HepG2 (cell line): ENCODE data around the gene SLC16A4. TPM values are rescaled to one million over a fixed set of nuclear protein-coding genes. Genes with fewer than 3 reads are reported as not detected.

Experiments used
- ATAC-seq: fragments of 200-7000 bp; cut with Tn5 transposase; 3 replicates; pipeline ENCODE4 v1.9.1; 2020; ENCODE audit warnings: mild to moderate bottlenecking, moderate library complexity
- BruUV-seq: library from RNA; stranded (reverse); fragments of 400-500 nt; replicated peaks from 2 replicates; lab custom pipeline; 2021; lab: Mats Ljungman, UMichigan
- CTCF ChIA-PET: fragments of 300-600 bp; formaldehyde crosslinking; extraction: SDS; loops from one replicate; lab custom pipeline; 2021; ENCODE audit warnings: low total read pairs, inconsistent platforms, low intra/inter-chr PET ratio; lab: Yijun Ruan, JAX
- POLR2A ChIA-PET: fragments of 350-600 bp; sonication (Branson Sonifier 250); formaldehyde crosslinking; loops from one replicate; lab custom pipeline; 2020; ENCODE audit warnings: antibody characterized with exemption, inconsistent platforms; lab: Yijun Ruan, JAX
- DNase-seq: peaks from one replicate; pipeline ENCODE4 v3.0.0-alpha.2; 2015; ENCODE audit warnings: low spot score
- FAIRE-seq: peaks from 3 replicates; lab custom pipeline; 2011; peaks lifted over from hg19 to GRCh38; lab: Jason Lieb, UNC
- H2AFZ ChIP-seq: one replicate; pipeline ENCODE4 v1.6.1; 2011; ENCODE audit warnings: low read length, inconsistent platforms
- H3K27ac ChIP-seq: fragments of 300-600 bp; 3 replicates; pipeline ENCODE4 v1.8.0; 2011; ENCODE audit warnings: mixed run types, mild to moderate bottlenecking, mixed read lengths, low read length, inconsistent platforms; ENCODE audit not compliant: insufficient read depth; ENCODE audit errors: extremely low read length
- H3K27me3 ChIP-seq, 2 experiments: fragments of 200-600 bp in 1 of 2; 2 replicates in 1 of 2; 3 replicates in 1 of 2; pipeline versions ENCODE4 v1.6.0 to v1.8.0; 2011; ENCODE audit warnings: low read length in 2 of 2, mild to moderate bottlenecking in 2 of 2, moderate library complexity in 2 of 2, inconsistent platforms in 1 of 2; ENCODE audit not compliant: insufficient read depth in 2 of 2, control insufficient read depth in 1 of 2
- H3K36me3 ChIP-seq, 2 experiments: fragments of 200-600 bp in 1 of 2; replicated peaks in 1 of 2; 2 replicates in 1 of 2; 3 replicates in 1 of 2; pipeline versions ENCODE4 v1.5.1 to v1.8.0; 2011; ENCODE audit warnings: low read length in 2 of 2, inconsistent platforms in 1 of 2; ENCODE audit not compliant: insufficient read depth in 2 of 2, control insufficient read depth in 1 of 2
- H3K4me1 ChIP-seq: 2 replicates; pipeline ENCODE4 v1.5.1; 2012; ENCODE audit warnings: low read length, inconsistent platforms; ENCODE audit not compliant: insufficient read depth
- H3K4me2 ChIP-seq: 2 replicates; pipeline ENCODE4 v1.6.0; 2011; ENCODE audit warnings: low read depth, low read length, inconsistent platforms
- H3K4me3 ChIP-seq, 3 experiments: fragments of 200-600 bp in 1 of 3; sonication (generic), shearing (Covaris generic) in 1 of 3; replicated peaks in 1 of 3; 2 replicates each; pipeline ENCODE4 v1.5.1; 2011 to 2016; ENCODE audit warnings: low read length in 3 of 3, inconsistent platforms in 2 of 3, low read depth in 2 of 3, mild to moderate bottlenecking in 2 of 3, control low read depth in 1 of 3, mixed read lengths in 1 of 3; ENCODE audit not compliant: insufficient read depth in 1 of 3
- H3K79me2 ChIP-seq: one replicate; pipeline ENCODE4 v1.6.1; 2011; ENCODE audit warnings: low read length, inconsistent platforms; ENCODE audit not compliant: insufficient read depth
- H3K9ac ChIP-seq: 2 replicates; pipeline ENCODE4 v1.6.0; 2011; ENCODE audit warnings: mild to moderate bottlenecking, low read depth, low read length, inconsistent platforms; ENCODE audit not compliant: insufficient read depth
- H3K9me3 ChIP-seq: 2 replicates; pipeline ENCODE4 v1.5.1; 2012; ENCODE audit warnings: mild to moderate bottlenecking, low read length
- H4K20me1 ChIP-seq: 2 replicates; pipeline ENCODE4 v1.6.0; 2011; ENCODE audit warnings: inconsistent platforms, mild to moderate bottlenecking, low read length, moderate library complexity; ENCODE audit not compliant: insufficient read depth
- MBNL3 ChIP-seq: fragments of 250-450 bp; sonication (Bioruptor Pico); conservative IDR thresholded peaks from 2 replicates; pipeline ENCODE4 v1.8.0; 2022; ENCODE audit warnings: mild to moderate bottlenecking, inconsistent platforms
- ONECUT2 ChIP-seq: sonication (generic); formaldehyde crosslinking; IDR thresholded peaks from 2 replicates; pipeline ENCODE4 v1.4.0; 2020; ENCODE audit warnings: missing genetic modification reagents
- REPIN1 ChIP-seq: sonication (generic); formaldehyde crosslinking; IDR thresholded peaks from 2 replicates; pipeline ENCODE4 v1.8.0; 2022; ENCODE audit warnings: missing genetic modification reagents, low read depth, mild to moderate bottlenecking, borderline replicate concordance
- ZC3H13 ChIP-seq: sonication (generic); formaldehyde crosslinking; IDR thresholded peaks from 2 replicates; pipeline ENCODE4 v1.8.1; 2023; ENCODE audit warnings: mild to moderate bottlenecking, missing genetic modification reagents, moderate library complexity
- ZNF232 ChIP-seq: sonication (generic); formaldehyde crosslinking; IDR thresholded peaks from 2 replicates; pipeline ENCODE4 v1.4.0; 2020; ENCODE audit warnings: missing genetic modification reagents, borderline replicate concordance
- ZNF251 ChIP-seq: sonication (generic); formaldehyde crosslinking; IDR thresholded peaks from 2 replicates; pipeline ENCODE4 v1.9.0; 2021; ENCODE audit warnings: mild to moderate bottlenecking, missing genetic modification reagents
- ZNF296 ChIP-seq: sonication (generic); formaldehyde crosslinking; conservative IDR thresholded peaks from 2 replicates; pipeline ENCODE4 v1.5.0; 2020; ENCODE audit warnings: mild to moderate bottlenecking, missing genetic modification reagents
- WGBS: methylation state at CpG from one replicate; pipeline ENCODE4 v1.1.6; 2017; ENCODE audit warnings: low lambda C conversion rate; 5-methylcytosine and 5-hydroxymethylcytosine counted together
- in situ Hi-C: cut with HindIII; loops from 2 replicates; pipeline ENCODE4 v1.10.0; 2017; ENCODE audit warnings: low pct_unique_long_range_greater_than_20kb; ENCODE audit not compliant: extremely low pct_ligation_motif_present
- intact Hi-C: fragments of 100-400 bp; cut with micrococcal nuclease; formaldehyde crosslinking; loops from one replicate; pipeline ENCODE4 v1.10.0; 2022; ENCODE audit not compliant: unreplicated experiment
- polyA plus RNA-seq, 8 experiments: library from polyadenylated mRNA; depleted of rRNA in 3 of 8; stranded (reverse) in 7 of 8; unstranded in 1 of 8; fragments of >200 nt; fragmentation: Illumina TruSeq in 4 of 8; extraction: Trizol in 4 of 8; gene quantifications; 2 replicates each; pipeline versions ENCODE4 v1.2.1 to v1.2.3, GENCODE V29; 2011 to 2016; ENCODE audit warnings: low read depth in 4 of 8, missing spikeins in 1 of 8, mixed read lengths in 1 of 8; ENCODE audit not compliant: insufficient read depth in 1 of 8
- total RNA-seq, 5 experiments: library from RNA; depleted of rRNA; stranded (reverse); fragments of >200 nt; fragmentation: Illumina TruSeq; extraction: Trizol; gene quantifications; 2 replicates each; pipeline ENCODE4 v1.2.3, GENCODE V29; 2016; ENCODE audit warnings: low read depth in 1 of 5
- TF ChIP-seq, protein P1 (sequence below): sonication (generic); formaldehyde crosslinking; IDR thresholded peaks from 2 replicates; pipeline ENCODE4 v1.4.0; 2020; ENCODE audit warnings: low read depth, mild to moderate bottlenecking, missing genetic modification reagents
- TF ChIP-seq, protein P2 (sequence below): sonication (generic); formaldehyde crosslinking; IDR thresholded peaks from 2 replicates; pipeline ENCODE4 v1.9.0; 2021; ENCODE audit warnings: missing genetic modification reagents, mild to moderate bottlenecking, borderline replicate concordance
- TF ChIP-seq, protein P3 (sequence below): sonication (generic); formaldehyde crosslinking; IDR thresholded peaks from 2 replicates; pipeline ENCODE4 v1.4.0; 2020; ENCODE audit warnings: mild to moderate bottlenecking, missing genetic modification reagents

SLC16A4 gene
- total and polyA plus RNA-seq, 2 of the 13 experiments (the other 11 are each of a cell fraction or from before 2014, with no cell fraction given), result 1.1 to 1.5 TPM

DNA sequence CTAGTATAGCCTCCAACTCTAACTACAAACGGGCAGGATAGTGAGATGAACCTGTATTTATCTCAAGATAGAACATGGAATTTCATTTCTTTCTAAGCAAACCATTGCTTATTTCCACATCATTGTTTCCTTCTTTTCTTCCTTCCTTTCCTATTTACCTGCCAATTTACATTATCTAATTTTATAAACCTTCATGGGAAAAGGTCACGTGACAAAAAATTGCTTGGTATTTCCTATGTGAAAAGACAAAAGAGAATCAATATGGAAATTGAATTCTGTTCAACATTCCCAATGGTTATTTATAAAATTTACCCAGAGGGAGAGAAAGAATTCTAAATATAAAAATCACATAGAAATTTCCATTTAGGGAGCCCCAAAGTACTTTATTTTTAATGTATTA is 74.1 kb downstream of the SLC16A4 start:
- TF ChIP-seq ONECUT2 (CRISPR knock-in tag), result no peak
- no peak for TF ChIP-seq MBNL3 (CRISPR knock-in tag)
- no peak for TF ChIP-seq REPIN1 (CRISPR knock-in tag)
- TF ChIP-seq ZNF232 (CRISPR knock-in tag), result no peak
- TF ChIP-seq, protein P1, sequence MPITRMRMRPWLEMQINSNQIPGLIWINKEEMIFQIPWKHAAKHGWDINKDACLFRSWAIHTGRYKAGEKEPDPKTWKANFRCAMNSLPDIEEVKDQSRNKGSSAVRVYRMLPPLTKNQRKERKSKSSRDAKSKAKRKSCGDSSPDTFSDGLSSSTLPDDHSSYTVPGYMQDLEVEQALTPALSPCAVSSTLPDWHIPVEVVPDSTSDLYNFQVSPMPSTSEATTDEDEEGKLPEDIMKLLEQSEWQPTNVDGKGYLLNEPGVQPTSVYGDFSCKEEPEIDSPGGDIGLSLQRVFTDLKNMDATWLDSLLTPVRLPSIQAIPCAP (CRISPR knock-in tag), result no peak
- TF ChIP-seq, protein P2, sequence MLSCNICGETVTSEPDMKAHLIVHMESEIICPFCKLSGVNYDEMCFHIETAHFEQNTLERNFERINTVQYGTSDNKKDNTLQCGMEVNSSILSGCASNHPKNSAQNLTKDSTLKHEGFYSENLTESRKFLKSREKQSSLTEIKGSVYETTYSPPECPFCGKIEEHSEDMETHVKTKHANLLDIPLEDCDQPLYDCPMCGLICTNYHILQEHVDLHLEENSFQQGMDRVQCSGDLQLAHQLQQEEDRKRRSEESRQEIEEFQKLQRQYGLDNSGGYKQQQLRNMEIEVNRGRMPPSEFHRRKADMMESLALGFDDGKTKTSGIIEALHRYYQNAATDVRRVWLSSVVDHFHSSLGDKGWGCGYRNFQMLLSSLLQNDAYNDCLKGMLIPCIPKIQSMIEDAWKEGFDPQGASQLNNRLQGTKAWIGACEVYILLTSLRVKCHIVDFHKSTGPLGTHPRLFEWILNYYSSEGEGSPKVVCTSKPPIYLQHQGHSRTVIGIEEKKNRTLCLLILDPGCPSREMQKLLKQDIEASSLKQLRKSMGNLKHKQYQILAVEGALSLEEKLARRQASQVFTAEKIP, result no peak
- no peak for TF ChIP-seq ZC3H13 (CRISPR knock-in tag)
- TF ChIP-seq, protein P3, sequence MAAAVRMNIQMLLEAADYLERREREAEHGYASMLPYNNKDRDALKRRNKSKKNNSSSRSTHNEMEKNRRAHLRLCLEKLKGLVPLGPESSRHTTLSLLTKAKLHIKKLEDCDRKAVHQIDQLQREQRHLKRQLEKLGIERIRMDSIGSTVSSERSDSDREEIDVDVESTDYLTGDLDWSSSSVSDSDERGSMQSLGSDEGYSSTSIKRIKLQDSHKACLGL (CRISPR knock-in tag), result no peak
- TF ChIP-seq ZNF251 (CRISPR knock-in tag), result no peak
- no peak for TF ChIP-seq ZNF296 (CRISPR knock-in tag)
- TF ChIP-seq, all 625 proteins: peak for 0
- FAIRE-seq (no peak), DNase-seq (no peak), ATAC-seq (no peak)
- ChIA-PET CTCF (no interaction called here), POLR2A (no interaction called here)
- Histone ChIP-seq H3K27me3 (no peaks in the 10 kb centered on the region), H3K27ac (no peak overlapping the region), H3K36me3 (no peaks in the 10 kb centered on the region), H3K9me3 (peaks cover 8% of the 10 kb centered on the region; the same call in 1 of the 2 replicates), H3K4me2 (no peak overlapping the region), H2AFZ (no peak overlapping the region), H3K4me1 (peaks cover 34% of the 10 kb centered on the region), H4K20me1 (no peaks in the 10 kb centered on the region), H3K9ac (no peak overlapping the region), H3K79me2 (no peaks in the 10 kb centered on the region), H3K4me3 (no peak overlapping the region)
- intact Hi-C loops (no loop called here), in situ Hi-C loops (loop anchor here (10.0 kb wide), 1 partner anchor 138 kb away; the partner anchor contains the start of gene PROK1)
- no TSS peak for BruUV-seq
- 91% methylated on average over 2 of the region's 2 CpGs for WGBS

Other genes with a start within 250 kb of the SLC16A4 start
- not detected in 2 replicates for gene SLC6A17, start 240.5 kb downstream of the SLC16A4 start, total RNA-seq (2016; rRNA removed; fragmentation: Illumina TruSeq; extraction: Trizol)
- gene SLC6A17, start 240.5 kb downstream of the SLC16A4 start, polyA plus RNA-seq (2011; rRNA removed), result not detected in 2 replicates
- 0.20 and 0.24 TPM in 2 replicates for gene KCNC4, start 180.7 kb downstream of the SLC16A4 start, total RNA-seq (2016; rRNA removed; fragmentation: Illumina TruSeq; extraction: Trizol)
- 0.66 and 1.0 TPM in 2 replicates for gene KCNC4, start 180.7 kb downstream of the SLC16A4 start, polyA plus RNA-seq (2011; rRNA removed)
- gene RBM15, start 51.6 kb downstream of the SLC16A4 start, total RNA-seq (2016; rRNA removed; fragmentation: Illumina TruSeq; extraction: Trizol), result 35.2 and 36.4 TPM in 2 replicates
- gene RBM15, start 51.6 kb downstream of the SLC16A4 start, polyA plus RNA-seq (2011; rRNA removed), result 12.1 and 13.5 TPM in 2 replicates
- 96.7 and 152 TPM in 2 replicates for gene LAMTOR5, start 16.7 kb upstream of the SLC16A4 start, total RNA-seq (2016; rRNA removed; fragmentation: Illumina TruSeq; extraction: Trizol)
- 346 and 400 TPM in 2 replicates for gene LAMTOR5, start 16.7 kb upstream of the SLC16A4 start, polyA plus RNA-seq (2011; rRNA removed)
- gene PROK1, start 60.1 kb upstream of the SLC16A4 start, total RNA-seq (2016; rRNA removed; fragmentation: Illumina TruSeq; extraction: Trizol), result not detected in 2 replicates
- gene PROK1, start 60.1 kb upstream of the SLC16A4 start, polyA plus RNA-seq (2011; rRNA removed), result 0.07 TPM in 1 of 2 replicates, not detected in the other
- gene KCNA10, start 128.1 kb upstream of the SLC16A4 start, total RNA-seq (2016; rRNA removed; fragmentation: Illumina TruSeq; extraction: Trizol), result not detected in 2 replicates
- gene KCNA10, start 128.1 kb upstream of the SLC16A4 start, polyA plus RNA-seq (2011; rRNA removed), result not detected in 2 replicates
- not detected in 2 replicates for gene KCNA2, start 215.3 kb upstream of the SLC16A4 start, total RNA-seq (2016; rRNA removed; fragmentation: Illumina TruSeq; extraction: Trizol)
- gene KCNA2, start 215.3 kb upstream of the SLC16A4 start, polyA plus RNA-seq (2011; rRNA removed), result not detected in 2 replicates